ENCODE results near the gene ARL9.

Gene ARL9

DNA sequence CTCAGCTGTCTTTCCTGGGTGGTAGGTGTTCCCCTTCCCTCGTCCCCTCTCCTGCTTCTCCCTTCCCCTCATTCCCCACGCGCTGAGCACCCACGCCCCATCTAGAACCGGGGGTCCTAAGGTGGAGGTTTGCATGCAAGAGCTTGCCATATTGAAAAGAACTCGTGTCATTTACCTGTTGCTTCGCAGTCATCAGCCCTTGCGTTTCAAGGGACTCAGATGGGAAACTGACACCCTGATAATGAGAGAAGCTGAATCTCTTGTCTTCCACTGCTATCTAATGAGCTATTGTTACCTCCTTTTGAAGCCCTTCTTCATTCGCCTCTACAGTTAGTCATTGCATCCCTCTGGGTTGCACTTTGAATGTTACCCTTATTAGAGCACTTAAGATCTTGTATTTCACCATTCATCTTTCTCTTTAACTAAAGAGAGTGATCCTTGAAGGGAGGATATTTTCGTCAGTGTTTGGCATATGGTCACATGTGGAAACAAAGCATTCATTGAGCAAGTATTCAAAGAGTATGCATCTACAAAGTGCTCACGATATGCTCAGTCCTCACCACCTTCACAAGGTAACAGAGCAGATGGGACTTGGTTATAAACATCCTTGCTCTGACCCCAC, 25.7 kb downstream of the ARL9 start:
- no peak for DNase-seq (ENCODE audit: low read depth)

DNA sequence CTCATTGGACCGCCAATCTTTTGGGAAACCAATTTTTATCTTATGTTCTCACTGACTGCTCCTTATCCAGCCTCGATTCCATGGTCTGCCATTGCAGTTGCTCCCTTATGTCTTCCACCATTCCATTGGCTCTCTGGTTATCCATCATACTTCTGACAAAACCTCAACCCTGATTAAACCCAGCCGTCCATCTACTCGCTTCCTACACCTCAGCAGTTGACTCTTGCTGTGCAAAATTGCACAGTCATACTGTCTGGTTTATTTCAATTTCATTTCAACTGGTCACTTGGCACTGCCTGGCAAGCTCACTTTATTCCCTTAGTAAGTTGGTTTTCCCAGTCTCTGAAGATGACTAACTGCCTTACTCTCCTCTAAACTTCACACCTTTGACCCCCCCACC, 26.2 kb downstream of the ARL9 start:
- DNase-seq (ENCODE audit: low read depth): no peak

DNA sequence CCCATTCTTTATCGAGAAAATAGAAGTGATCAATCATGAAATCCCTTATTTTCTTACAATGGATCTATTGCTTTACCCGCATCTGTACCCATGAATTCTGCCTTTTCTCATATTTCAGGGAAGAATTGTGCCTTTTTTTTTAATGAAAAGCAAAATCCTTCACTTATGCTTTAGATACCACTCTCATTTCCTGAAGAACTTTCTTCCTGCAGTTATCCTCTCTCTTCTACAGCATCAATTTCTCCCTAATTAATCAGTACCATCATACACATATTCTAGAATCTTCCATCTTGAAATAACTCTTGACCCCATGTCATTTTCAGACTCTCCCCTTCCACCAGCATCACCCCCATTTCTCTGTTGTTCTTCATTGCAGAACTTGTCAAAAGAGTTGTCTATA, 26.6 kb downstream of the ARL9 start:
- DNase-seq (ENCODE audit: low read depth): no peak

- no peak for DNase-seq (ENCODE audit: low read depth)
These were observed 30.3 kb downstream of the ARL9 start for GRCh38 chr4:56535915-56536314.

GRCh38 chr4:56537147-56537546, 31.6 kb downstream of the ARL9 start:
- no peak for DNase-seq (ENCODE audit: low read depth)

GRCh38 chr4:56540826-56541225, 35.2 kb downstream of the ARL9 start:
- DNase-seq (ENCODE audit: low read depth): no peak

GRCh38 chr4:56544573-56545131, 39.1 kb downstream of the ARL9 start:
- peak; percentile 66 for DNase-seq (ENCODE audit: low read depth)

GRCh38 chr4:56550642-56551041, 45.1 kb downstream of the ARL9 start:
- no peak for DNase-seq (ENCODE audit: low read depth)

DNA sequence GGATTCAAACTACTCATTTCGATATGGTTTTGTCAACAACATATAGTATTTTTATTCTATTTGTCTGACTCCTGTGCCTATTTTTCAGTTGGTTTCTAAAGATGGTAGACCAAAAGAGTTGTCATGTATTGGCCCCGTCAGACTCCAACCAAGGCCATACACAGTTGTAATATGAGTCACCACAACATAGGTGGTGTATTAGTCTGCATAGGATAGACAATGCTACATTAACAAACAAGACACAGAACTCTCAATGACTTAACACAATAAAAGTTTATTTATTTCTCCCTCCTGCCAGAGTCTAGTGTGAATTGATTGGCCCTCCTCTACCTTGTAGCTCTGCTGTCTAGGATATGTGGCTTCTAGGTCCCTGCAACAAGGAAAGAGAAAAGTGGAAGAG, 45.9 kb downstream of the ARL9 start:
- no peak for DNase-seq (ENCODE audit: low read depth)

- no peak for DNase-seq (ENCODE audit: low read depth)
These were observed 46.7 kb downstream of the ARL9 start for GRCh38 chr4:56552273-56552672.

DNA sequence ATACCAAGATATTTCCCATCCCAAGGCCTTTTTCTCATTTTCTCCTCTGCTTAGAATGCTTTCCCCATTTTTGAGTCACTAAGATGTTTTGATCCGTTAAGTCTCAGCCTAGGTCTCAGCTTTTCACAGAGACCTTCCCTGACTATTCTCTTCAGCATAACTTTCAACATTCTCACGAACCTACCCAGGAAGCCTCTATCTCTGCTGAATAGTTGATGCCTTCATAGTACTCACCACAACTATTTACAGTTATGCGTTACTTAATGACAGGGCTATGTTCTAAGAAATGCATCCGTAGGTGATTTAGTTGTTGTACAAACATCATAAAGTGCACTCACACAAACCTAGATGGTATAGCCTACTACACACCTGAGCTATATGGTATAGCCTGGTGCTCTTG, 64.5 kb downstream of the ARL9 start:
- DNase-seq (ENCODE audit: low read depth): peak; percentile 13
